Measurements from ENCODE around the gene LCN10.

DNA sequence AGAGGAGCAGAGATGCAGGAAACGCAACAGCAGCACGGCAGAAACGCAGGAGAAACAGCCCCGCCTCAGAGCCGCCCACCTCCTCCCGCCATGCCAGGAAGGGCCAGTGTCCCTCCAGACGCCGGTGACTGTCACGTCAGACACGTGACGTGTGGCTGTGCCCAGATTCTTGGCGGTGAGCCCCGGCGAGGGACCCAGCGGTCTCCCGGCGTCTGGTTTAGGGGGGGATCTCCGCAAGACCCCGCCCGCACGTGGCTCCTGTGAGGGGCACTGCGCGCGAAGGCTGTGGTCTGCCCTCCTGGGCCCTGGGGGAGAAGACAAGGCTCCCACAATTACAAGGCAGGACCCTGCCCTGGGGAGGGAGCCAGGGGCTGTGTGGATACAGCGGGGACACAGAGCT, 17.7 kb upstream of the LCN10 start:
- TF ChIP-seq POLR2A (IDR thresholded peaks at IDR 0.05) (no peak), EP300 (IDR thresholded peaks at IDR 0.05) (no peak), POLR2AphosphoS5 (IDR thresholded peaks at IDR 0.05) (no peak)
- TF ChIP-seq, protein P1, sequence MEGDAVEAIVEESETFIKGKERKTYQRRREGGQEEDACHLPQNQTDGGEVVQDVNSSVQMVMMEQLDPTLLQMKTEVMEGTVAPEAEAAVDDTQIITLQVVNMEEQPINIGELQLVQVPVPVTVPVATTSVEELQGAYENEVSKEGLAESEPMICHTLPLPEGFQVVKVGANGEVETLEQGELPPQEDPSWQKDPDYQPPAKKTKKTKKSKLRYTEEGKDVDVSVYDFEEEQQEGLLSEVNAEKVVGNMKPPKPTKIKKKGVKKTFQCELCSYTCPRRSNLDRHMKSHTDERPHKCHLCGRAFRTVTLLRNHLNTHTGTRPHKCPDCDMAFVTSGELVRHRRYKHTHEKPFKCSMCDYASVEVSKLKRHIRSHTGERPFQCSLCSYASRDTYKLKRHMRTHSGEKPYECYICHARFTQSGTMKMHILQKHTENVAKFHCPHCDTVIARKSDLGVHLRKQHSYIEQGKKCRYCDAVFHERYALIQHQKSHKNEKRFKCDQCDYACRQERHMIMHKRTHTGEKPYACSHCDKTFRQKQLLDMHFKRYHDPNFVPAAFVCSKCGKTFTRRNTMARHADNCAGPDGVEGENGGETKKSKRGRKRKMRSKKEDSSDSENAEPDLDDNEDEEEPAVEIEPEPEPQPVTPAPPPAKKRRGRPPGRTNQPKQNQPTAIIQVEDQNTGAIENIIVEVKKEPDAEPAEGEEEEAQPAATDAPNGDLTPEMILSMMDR (IDR thresholded peaks at IDR 0.05), result no peak
